WTC11 (cell line): ENCODE measurements around the gene NFYB. TPM values are rescaled to one million over a fixed set of nuclear protein-coding genes. Genes with fewer than 3 reads are reported as not detected.

Experiments
- ATAC-seq: fragments of 200-7000 bp; cut with Tn5 transposase; 2 replicates; pipeline ENCODE4 v1.10.0; 2021; ENCODE audit warnings: mild to moderate bottlenecking, moderate library complexity
- CTCF ChIA-PET: fragments of 300-600 bp; sonication (Branson Sonifier 250); formaldehyde crosslinking; loops from one replicate; lab custom pipeline; 2021; ENCODE audit warnings: antibody characterized with exemption; lab: Charles Lee
- POLR2A ChIA-PET: fragments of 350-600 bp; sonication (Branson Sonifier 250); formaldehyde crosslinking; loops from one replicate; lab custom pipeline; 2021; ENCODE audit warnings: antibody characterized with exemption; lab: Charles Lee
- DNase-seq: peaks from one replicate; pipeline ENCODE4 v3.0.0; 2021; ENCODE audit warnings: low spot score
- H3K27ac Mint-ChIP-seq: 2 replicates; pipeline ENCODE4 v1.8.0; 2021; ENCODE audit warnings: mixed read lengths
- H3K27me3 Mint-ChIP-seq: 2 replicates; pipeline ENCODE4 v1.8.0; 2021; ENCODE audit warnings: low read depth, mild to moderate bottlenecking, moderate library complexity, mixed read lengths
- H3K36me3 Mint-ChIP-seq: 2 replicates; pipeline ENCODE4 v1.8.0; 2021; ENCODE audit warnings: mixed read lengths
- H3K4me1 Mint-ChIP-seq: 2 replicates; pipeline ENCODE4 v1.8.0; 2022; ENCODE audit warnings: mixed read lengths
- H3K4me3 Mint-ChIP-seq: 2 replicates; pipeline ENCODE4 v1.8.0; 2021; ENCODE audit warnings: mild to moderate bottlenecking, moderate library complexity, mixed read lengths
- H3K9me3 Mint-ChIP-seq: 2 replicates; pipeline ENCODE4 v1.8.0; 2021; ENCODE audit warnings: mixed read lengths
- CREB1 ChIP-seq: sonication (generic); formaldehyde crosslinking; IDR thresholded peaks from 2 replicates; pipeline ENCODE4 v1.8.0; 2023; ENCODE audit warnings: mild to moderate bottlenecking, missing genetic modification reagents
- CREM ChIP-seq: sonication (generic); formaldehyde crosslinking; IDR thresholded peaks from 2 replicates; pipeline ENCODE4 v1.8.1; 2022; ENCODE audit warnings: mild to moderate bottlenecking, missing genetic modification reagents, moderate library complexity
- ESRRA ChIP-seq: sonication (generic); formaldehyde crosslinking; IDR thresholded peaks from 2 replicates; pipeline ENCODE4 v1.8.1; 2022; ENCODE audit warnings: mild to moderate bottlenecking, missing genetic modification reagents, borderline replicate concordance
- HMGA2 ChIP-seq: fragments of 250-450 bp; sonication (Bioruptor Pico); IDR thresholded peaks from 2 replicates; pipeline ENCODE4 v1.4.0; 2021; ENCODE audit warnings: mild to moderate bottlenecking, moderate library complexity
- NFE2L1 ChIP-seq: sonication (generic); formaldehyde crosslinking; IDR thresholded peaks from 2 replicates; pipeline ENCODE4 v1.8.1; 2023; ENCODE audit warnings: missing genetic modification reagents
- RELA ChIP-seq: sonication (generic); formaldehyde crosslinking; IDR thresholded peaks from 2 replicates; pipeline ENCODE4 v1.8.1; 2022; ENCODE audit warnings: missing genetic modification reagents, mild to moderate bottlenecking, borderline replicate concordance
- RORB ChIP-seq: fragments of 250-450 bp; sonication (Bioruptor Pico); IDR thresholded peaks from 2 replicates; pipeline ENCODE4 v1.9.0; 2021; ENCODE audit warnings: mild to moderate bottlenecking
- SOX15 ChIP-seq: fragments of 250-450 bp; sonication (Bioruptor Pico); IDR thresholded peaks from 2 replicates; pipeline ENCODE4 v1.9.0; 2021; ENCODE audit warnings: mild to moderate bottlenecking
- TEAD4 ChIP-seq: sonication (generic); formaldehyde crosslinking; IDR thresholded peaks from 2 replicates; pipeline ENCODE4 v1.8.0; 2022; ENCODE audit warnings: mild to moderate bottlenecking, missing genetic modification reagents
- TP53 ChIP-seq: sonication (generic); formaldehyde crosslinking; IDR thresholded peaks from 2 replicates; pipeline ENCODE4 v1.8.1; 2023; ENCODE audit warnings: mild to moderate bottlenecking, missing genetic modification reagents
- ZBTB21 ChIP-seq: sonication (generic); formaldehyde crosslinking; IDR thresholded peaks from 2 replicates; pipeline ENCODE4 v1.8.1; 2023; ENCODE audit warnings: mild to moderate bottlenecking, missing genetic modification reagents, borderline replicate concordance
- ZNF416 ChIP-seq: fragments of 250-450 bp; sonication (Bioruptor Pico); IDR thresholded peaks from 2 replicates; pipeline ENCODE4 v1.9.0; 2021; ENCODE audit warnings: mild to moderate bottlenecking, inconsistent platforms
- ZNF423 ChIP-seq: fragments of 250-450 bp; sonication (Bioruptor Pico); IDR thresholded peaks from 2 replicates; pipeline ENCODE4 v2.1.2; 2022; ENCODE audit warnings: mild to moderate bottlenecking, moderate library complexity
- total RNA-seq: library from RNA; stranded (reverse); gene quantifications from 3 replicates; pipeline ENCODE4 v1.2.3, GENCODE V29; 2021
- TF ChIP-seq, protein P1 (sequence below): fragments of 200-600 bp; IDR thresholded peaks from 2 replicates; pipeline ENCODE4 v1.8.0; 2022; ENCODE audit warnings: antibody characterized with exemption
- TF ChIP-seq, protein P2 (sequence below): sonication (generic); formaldehyde crosslinking; IDR thresholded peaks from 2 replicates; pipeline ENCODE4 v1.8.1; 2023; ENCODE audit warnings: mild to moderate bottlenecking, missing genetic modification reagents
- TF ChIP-seq, protein P3 (sequence below): sonication (generic); formaldehyde crosslinking; conservative IDR thresholded peaks from 2 replicates; pipeline ENCODE4 v1.8.1; 2022; ENCODE audit warnings: mild to moderate bottlenecking, missing genetic modification reagents
- TF ChIP-seq, protein P4 (sequence below): sonication (generic); formaldehyde crosslinking; IDR thresholded peaks from 2 replicates; pipeline ENCODE4 v1.8.1; 2022; ENCODE audit warnings: low read depth, mild to moderate bottlenecking, moderate library complexity, missing genetic modification reagents, borderline replicate concordance
- TF ChIP-seq, protein P5 (sequence below): sonication (generic); formaldehyde crosslinking; IDR thresholded peaks from 2 replicates; pipeline ENCODE4 v1.8.0; 2022; ENCODE audit warnings: mild to moderate bottlenecking, missing genetic modification reagents
- TF ChIP-seq, protein P6 (sequence below): sonication (generic); formaldehyde crosslinking; IDR thresholded peaks from 2 replicates; pipeline ENCODE4 v1.8.0; 2022; ENCODE audit warnings: mild to moderate bottlenecking, missing genetic modification reagents

Gene NFYB
- total RNA-seq, 1 experiment from 2014 or later = 33.0 TPM

DNA sequence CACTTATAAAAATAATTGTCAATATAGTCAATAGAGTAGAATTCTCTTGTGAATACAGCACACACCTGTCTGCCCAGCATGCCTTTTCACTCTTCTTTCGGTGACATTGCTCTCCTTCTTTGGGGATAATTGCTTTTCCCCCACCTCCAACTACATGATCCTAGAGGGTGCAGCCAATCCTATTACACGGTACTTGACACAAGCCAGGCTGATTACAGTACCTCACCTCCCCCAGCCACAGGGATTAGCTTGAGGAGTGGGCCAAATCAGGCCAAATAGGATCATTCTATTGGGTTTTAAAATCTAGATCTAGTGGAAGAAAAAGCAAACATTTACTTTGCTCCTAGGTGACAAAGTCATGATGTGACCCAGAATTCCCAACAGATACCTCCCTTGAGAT is 16.8 kb upstream of the NFYB start (continued):
- no peak for TF ChIP-seq ZNF423 (CRISPR knock-in tag)

DNA sequence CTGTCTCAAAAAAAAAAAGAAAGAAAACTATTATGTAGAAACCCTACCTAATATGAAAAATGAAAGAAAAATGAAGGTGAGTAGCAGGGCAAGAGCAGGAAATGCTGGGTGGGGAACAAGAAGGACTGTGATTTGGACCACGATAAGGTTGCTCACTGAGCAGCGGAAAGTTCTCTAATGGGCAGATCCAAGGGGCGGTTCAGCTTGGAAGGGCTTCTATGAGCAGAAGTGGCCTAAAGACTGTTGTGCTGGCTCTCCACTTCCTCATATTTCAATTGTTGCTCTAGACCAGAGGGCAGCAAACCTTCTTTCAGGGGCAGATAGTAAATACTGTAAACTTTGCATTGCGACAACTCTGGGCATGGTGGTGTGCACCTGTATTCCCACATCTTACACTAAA is 16.3 kb upstream of the NFYB start:
- ATAC-seq (no peak), DNase-seq (no peak)
- H3K4me1 Mint-ChIP-seq = no peaks in the 10 kb centered on the region
- CTCF ChIA-PET = interaction anchor here (1.4 kb wide), 1 partner anchor 13 kb away, joined by 3 read pairs; no protein-coding TSS in a partner anchor
- H3K36me3 Mint-ChIP-seq = no peaks in the 10 kb centered on the region
- POLR2A ChIA-PET = interaction anchor here (0.6 kb wide), 1 partner anchor 136 kb away, joined by 3 read pairs; no protein-coding TSS in a partner anchor
- TF ChIP-seq, protein P1, sequence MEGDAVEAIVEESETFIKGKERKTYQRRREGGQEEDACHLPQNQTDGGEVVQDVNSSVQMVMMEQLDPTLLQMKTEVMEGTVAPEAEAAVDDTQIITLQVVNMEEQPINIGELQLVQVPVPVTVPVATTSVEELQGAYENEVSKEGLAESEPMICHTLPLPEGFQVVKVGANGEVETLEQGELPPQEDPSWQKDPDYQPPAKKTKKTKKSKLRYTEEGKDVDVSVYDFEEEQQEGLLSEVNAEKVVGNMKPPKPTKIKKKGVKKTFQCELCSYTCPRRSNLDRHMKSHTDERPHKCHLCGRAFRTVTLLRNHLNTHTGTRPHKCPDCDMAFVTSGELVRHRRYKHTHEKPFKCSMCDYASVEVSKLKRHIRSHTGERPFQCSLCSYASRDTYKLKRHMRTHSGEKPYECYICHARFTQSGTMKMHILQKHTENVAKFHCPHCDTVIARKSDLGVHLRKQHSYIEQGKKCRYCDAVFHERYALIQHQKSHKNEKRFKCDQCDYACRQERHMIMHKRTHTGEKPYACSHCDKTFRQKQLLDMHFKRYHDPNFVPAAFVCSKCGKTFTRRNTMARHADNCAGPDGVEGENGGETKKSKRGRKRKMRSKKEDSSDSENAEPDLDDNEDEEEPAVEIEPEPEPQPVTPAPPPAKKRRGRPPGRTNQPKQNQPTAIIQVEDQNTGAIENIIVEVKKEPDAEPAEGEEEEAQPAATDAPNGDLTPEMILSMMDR = no peak
- no peak for TF ChIP-seq ZBTB21 (CRISPR knock-in tag)
- no peak for TF ChIP-seq CREB1 (CRISPR knock-in tag)
- TF ChIP-seq ESRRA (CRISPR knock-in tag) = no peak
- TF ChIP-seq, protein P2, sequence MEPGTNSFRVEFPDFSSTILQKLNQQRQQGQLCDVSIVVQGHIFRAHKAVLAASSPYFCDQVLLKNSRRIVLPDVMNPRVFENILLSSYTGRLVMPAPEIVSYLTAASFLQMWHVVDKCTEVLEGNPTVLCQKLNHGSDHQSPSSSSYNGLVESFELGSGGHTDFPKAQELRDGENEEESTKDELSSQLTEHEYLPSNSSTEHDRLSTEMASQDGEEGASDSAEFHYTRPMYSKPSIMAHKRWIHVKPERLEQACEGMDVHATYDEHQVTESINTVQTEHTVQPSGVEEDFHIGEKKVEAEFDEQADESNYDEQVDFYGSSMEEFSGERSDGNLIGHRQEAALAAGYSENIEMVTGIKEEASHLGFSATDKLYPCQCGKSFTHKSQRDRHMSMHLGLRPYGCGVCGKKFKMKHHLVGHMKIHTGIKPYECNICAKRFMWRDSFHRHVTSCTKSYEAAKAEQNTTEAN (CRISPR knock-in tag) = no peak
- no peak for TF ChIP-seq ZNF423 (CRISPR knock-in tag)
- TF ChIP-seq, protein P3, sequence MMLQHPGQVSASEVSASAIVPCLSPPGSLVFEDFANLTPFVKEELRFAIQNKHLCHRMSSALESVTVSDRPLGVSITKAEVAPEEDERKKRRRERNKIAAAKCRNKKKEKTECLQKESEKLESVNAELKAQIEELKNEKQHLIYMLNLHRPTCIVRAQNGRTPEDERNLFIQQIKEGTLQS = no peak
- TF ChIP-seq ZNF416 (CRISPR knock-in tag) = no peak
- no peak for TF ChIP-seq TEAD4 (CRISPR knock-in tag)
- TF ChIP-seq SOX15 (CRISPR knock-in tag) = no peak
- TF ChIP-seq TP53 = no peak
- TF ChIP-seq CREM (CRISPR knock-in tag) = no peak
- no peak for TF ChIP-seq RORB
- TF ChIP-seq NFE2L1 (CRISPR knock-in tag) = no peak
- TF ChIP-seq HMGA2 (CRISPR knock-in tag) = no peak
- TF ChIP-seq, protein P4, sequence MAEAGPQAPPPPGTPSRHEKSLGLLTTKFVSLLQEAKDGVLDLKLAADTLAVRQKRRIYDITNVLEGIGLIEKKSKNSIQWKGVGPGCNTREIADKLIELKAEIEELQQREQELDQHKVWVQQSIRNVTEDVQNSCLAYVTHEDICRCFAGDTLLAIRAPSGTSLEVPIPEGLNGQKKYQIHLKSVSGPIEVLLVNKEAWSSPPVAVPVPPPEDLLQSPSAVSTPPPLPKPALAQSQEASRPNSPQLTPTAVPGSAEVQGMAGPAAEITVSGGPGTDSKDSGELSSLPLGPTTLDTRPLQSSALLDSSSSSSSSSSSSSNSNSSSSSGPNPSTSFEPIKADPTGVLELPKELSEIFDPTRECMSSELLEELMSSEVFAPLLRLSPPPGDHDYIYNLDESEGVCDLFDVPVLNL (CRISPR knock-in tag) = no peak
- TF ChIP-seq, protein P5, sequence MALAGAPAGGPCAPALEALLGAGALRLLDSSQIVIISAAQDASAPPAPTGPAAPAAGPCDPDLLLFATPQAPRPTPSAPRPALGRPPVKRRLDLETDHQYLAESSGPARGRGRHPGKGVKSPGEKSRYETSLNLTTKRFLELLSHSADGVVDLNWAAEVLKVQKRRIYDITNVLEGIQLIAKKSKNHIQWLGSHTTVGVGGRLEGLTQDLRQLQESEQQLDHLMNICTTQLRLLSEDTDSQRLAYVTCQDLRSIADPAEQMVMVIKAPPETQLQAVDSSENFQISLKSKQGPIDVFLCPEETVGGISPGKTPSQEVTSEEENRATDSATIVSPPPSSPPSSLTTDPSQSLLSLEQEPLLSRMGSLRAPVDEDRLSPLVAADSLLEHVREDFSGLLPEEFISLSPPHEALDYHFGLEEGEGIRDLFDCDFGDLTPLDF = no peak
- no peak overlapping the region for H3K27ac Mint-ChIP-seq
- H3K27me3 Mint-ChIP-seq = peaks cover 2% of the 10 kb centered on the region
- H3K4me3 Mint-ChIP-seq = no peak overlapping the region
- H3K9me3 Mint-ChIP-seq = no peaks in the 10 kb centered on the region

DNA sequence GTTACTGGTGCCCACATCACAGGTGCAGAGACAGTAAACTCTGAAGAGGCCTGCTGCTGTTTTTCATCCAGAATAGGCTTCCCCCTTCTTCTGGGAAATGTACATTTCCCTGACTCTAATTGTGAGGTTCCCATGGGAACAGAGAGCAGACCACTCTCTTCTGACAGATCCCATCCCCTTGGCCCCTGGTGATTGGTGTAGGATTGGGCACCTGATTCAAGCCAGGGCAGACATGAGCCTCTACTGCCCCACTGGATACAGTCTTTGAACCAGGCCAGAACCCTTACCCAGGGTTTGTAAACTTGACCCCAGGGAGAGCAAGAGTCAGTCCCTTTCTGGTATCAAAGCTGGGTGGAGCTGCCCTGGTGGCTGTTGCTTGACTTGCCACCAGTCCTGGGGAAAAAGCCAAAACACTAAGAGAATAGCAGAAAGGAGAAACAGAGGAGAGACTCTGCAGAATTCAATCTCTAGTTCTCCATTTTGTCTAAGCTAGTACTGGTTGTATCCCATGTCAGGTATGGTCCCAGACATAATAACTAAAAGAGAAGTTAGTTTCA is 14.8 kb upstream of the NFYB start:
- DNase-seq (no peak), ATAC-seq (peak; percentile 46)
- no peaks in the 10 kb centered on the region for H3K9me3 Mint-ChIP-seq
- POLR2A ChIA-PET = no interaction called here
- H3K4me3 Mint-ChIP-seq = no peak overlapping the region
- H3K27me3 Mint-ChIP-seq = peaks cover 2% of the 10 kb centered on the region
- TF ChIP-seq ESRRA (CRISPR knock-in tag) = no peak
- TF ChIP-seq, protein P6, sequence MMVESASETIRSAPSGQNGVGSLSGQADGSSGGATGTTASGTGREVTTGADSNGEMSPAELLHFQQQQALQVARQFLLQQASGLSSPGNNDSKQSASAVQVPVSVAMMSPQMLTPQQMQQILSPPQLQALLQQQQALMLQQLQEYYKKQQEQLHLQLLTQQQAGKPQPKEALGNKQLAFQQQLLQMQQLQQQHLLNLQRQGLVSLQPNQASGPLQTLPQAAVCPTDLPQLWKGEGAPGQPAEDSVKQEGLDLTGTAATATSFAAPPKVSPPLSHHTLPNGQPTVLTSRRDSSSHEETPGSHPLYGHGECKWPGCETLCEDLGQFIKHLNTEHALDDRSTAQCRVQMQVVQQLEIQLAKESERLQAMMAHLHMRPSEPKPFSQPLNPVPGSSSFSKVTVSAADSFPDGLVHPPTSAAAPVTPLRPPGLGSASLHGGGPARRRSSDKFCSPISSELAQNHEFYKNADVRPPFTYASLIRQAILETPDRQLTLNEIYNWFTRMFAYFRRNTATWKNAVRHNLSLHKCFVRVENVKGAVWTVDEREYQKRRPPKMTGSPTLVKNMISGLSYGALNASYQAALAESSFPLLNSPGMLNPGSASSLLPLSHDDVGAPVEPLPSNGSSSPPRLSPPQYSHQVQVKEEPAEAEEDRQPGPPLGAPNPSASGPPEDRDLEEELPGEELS (CRISPR knock-in tag) = no peak
- TF ChIP-seq RELA (CRISPR knock-in tag) = no peak
- no peak overlapping the region for H3K27ac Mint-ChIP-seq
- no peaks in the 10 kb centered on the region for H3K4me1 Mint-ChIP-seq
- CTCF ChIA-PET = no interaction called here
- H3K36me3 Mint-ChIP-seq = no peaks in the 10 kb centered on the region
